GM19043 (cell line): ENCODE data around the gene INPP5E.
A peak's percentile ranks its signal among the peaks of the same experiment; 100 is the strongest.

Source experiments
- ATAC-seq: cut with Tn5 transposase; IDR thresholded peaks from one replicate; pipeline ENCODE4 v1.9.1; 2021; ENCODE audit warnings: low read depth; ENCODE audit not compliant: unreplicated experiment

Gene INPP5E, protein sequence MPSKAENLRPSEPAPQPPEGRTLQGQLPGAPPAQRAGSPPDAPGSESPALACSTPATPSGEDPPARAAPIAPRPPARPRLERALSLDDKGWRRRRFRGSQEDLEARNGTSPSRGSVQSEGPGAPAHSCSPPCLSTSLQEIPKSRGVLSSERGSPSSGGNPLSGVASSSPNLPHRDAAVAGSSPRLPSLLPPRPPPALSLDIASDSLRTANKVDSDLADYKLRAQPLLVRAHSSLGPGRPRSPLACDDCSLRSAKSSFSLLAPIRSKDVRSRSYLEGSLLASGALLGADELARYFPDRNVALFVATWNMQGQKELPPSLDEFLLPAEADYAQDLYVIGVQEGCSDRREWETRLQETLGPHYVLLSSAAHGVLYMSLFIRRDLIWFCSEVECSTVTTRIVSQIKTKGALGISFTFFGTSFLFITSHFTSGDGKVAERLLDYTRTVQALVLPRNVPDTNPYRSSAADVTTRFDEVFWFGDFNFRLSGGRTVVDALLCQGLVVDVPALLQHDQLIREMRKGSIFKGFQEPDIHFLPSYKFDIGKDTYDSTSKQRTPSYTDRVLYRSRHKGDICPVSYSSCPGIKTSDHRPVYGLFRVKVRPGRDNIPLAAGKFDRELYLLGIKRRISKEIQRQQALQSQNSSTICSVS

GRCh38 chr9:136439481-136440408, at the start of gene INPP5E:
Gene INPP5E (minus strand): TSS chr9:136439845. CDS start chr9:136439419, 426 bp downstream.
- no peak for ATAC-seq

GRCh38 chr9:136488247-136489214, 48.9 kb upstream of the INPP5E start:
- no peak for ATAC-seq

DNA sequence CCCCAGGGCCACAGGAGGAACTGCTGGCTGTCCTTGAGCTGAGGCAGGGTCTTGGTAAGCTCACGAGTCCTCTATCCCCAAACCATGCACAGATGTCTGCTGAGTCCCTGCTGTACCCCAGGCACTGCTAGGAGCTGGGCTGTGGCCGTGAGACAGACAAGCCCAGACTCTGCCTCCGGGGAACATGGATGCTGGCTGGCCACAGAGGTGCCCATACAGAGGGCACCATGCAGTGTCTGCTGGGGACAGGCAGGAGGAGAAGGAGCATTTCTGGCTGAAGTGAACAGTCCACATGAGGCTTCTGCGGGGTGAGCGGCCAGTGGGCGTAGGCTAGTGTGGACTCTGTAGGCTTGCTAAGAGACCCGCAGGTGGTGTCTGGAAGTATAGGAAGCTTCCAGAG, 48.0 kb upstream of the INPP5E start:
- no peak for ATAC-seq

DNA sequence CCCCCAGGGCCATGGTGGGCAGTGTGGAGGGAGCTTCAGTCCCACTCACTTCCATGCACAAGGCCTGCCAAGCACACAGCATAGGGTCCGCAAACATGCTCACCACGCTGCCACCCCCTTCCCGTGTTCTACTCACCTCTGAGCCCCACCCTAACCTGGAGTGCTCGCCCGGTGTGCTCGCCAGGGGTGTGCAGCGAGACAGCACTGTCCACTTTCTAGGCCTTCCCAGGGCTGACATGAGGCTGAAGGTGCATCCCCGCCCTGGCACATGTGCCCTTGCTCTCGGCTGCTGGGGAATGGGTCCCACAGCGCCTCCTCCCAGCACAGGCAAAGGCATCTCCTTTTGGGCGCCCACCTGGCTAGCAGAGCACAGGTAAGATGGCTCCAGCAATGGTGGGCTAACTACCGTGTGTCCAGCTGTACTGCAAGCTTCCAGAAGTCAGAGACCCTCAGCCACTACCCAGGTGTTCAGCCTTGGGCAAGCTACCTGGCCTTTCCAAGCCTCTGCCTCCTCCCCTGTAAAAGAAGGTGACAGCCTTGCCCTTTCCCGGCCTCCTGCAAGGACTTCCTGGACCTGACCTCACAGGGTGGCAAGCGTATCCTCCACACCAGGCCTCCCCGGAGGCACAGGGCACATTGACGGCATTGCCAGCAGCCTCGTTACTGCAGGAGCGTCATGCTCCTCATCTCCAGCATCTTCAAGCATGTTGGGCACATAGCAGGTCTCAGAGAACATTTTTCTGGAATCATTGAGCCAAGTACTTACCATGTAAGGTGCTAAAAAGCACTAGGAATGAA, 47.4 kb upstream of the INPP5E start:
- ATAC-seq: no peak

GRCh38 chr9:136486131-136486530, 46.5 kb upstream of the INPP5E start:
- no peak for ATAC-seq

GRCh38 chr9:136485049-136486045, 45.7 kb upstream of the INPP5E start:
- no peak for ATAC-seq

DNA sequence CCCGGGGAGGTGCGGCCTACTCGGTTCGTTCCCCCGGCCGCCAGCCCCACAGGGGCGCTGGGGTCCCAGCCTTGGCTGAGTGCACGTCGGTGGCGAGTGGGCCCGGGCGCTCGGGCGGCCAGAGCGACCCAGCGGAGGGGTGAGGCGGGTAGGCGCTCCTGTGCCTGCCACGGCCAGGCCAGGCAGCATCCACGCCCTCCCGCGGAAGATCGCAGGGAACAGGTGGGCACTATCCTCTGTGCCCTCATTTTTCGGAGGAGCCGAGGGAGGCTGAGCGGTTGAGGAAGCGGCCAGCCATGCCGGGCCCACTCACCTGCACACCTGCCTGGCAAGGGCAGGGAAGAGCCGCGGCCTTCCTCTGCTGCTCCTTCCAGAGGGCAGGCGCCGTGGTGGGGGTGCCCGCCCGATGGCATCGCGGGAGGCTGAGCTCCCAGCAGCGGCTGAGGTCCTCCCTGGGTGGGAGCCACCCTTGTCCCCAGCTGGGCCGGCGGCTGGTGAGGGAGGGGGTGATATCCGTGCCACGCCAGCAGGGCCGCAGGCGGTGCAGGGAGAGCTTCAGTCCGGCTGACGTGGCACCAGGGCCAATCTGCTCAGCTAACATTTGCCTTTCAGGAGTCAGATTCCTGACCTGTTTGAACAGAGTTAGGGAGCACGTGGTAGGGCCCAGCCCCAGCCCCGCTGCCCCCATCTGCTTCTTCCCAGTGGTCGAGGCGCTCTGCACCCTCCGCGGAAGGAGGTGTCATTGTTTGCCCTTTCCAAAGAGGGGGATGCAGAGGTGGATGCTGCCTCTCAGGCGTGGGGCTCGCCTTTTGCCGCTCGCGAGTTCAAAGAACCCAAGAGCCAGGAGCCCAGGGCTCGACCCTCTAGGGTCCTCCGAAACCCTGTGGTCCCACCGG, 44.8 kb upstream of the INPP5E start:
- ATAC-seq: no peak

- peak; percentile 54 for ATAC-seq
Observed at GRCh38 chr9:136483589-136484152, 44.0 kb upstream of the INPP5E start.

- peak; percentile 57 for ATAC-seq
Observed at GRCh38 chr9:136482793-136483588, 43.3 kb upstream of the INPP5E start, which contains the start of gene SEC16A. Gene SEC16A (minus strand): TSS chr9:136483040. CDS start chr9:136477615, 5,425 bp downstream.

DNA sequence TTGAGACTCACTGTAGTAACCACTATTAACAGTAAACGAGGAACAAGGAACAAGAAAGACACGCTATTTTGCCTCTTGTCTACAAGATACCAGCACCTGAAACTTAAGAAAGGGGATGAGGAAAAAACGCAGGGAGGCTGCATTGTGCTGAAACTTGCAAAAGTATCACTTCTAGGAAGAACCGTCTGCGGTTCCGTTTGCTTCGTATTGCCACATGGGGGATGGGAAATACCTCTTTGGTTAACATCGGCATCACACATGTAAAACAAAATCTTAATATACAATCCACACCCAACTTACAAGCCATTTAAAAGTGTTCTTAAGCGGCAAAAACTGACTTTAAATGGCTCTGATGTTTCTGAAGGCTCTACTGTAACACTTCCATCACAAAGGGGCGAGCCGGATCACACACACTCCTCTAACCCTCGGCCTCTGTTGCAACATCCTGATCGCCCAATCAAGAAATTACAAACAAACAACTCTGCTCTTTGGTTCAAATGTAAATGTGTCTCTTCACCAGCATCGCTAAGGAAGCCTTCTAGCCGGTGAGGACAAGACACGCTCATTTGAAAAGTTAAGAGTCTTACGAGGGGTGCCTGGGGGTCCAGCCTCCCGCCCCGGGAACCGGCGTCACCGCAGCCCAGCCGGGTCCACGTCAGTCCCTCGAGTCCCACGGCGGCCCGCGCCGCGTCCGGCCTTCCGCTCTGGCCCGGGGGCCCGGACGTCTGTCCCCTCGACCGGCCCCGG, 42.6 kb upstream of the INPP5E start:
- no peak for ATAC-seq

GRCh38 chr9:136481558-136481957, 41.9 kb upstream of the INPP5E start:
- ATAC-seq: no peak

DNA sequence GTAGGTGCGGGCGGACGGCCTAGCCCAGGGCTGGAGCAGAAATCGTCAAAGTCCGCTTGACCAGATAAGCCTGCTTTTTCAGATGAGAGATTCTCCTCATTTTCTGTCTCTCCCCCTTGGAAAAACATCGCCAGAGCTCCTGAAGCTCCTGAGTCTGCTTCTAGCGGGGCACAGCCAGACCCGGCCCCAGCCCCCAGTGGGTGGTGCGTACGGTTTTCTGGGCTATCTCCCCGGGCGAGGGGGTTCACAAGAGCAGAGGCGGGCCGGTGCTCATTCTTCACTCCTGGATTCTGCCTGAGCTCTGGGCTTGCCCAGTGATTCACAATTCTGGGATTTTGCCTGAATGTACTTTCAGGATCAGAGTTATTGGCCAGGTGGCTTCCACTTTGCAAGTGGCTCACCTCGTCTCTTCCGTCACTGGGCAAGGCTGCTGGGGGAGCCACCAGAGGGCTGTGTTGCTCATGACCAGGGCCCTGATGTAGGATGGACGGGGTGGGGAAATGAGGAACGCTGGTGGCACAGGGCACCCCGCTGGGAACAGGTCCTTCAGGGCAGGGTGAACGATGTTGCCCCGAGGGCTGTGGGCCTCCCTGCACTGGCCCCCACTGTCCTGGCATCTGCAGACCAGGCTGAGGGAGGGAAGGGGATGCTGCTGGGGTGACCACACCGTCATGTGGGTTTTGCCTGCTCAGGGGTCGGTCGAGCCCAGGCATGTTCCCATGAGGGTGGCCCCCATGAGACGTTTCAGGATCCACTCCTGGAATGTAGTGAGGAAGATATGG, 36.9 kb upstream of the INPP5E start:
- no peak for ATAC-seq

- ATAC-seq: no peak
Observed at GRCh38 chr9:136474974-136475865, 35.6 kb upstream of the INPP5E start.
